Brain microvascular endothelial cell (primary cell): Measurements from ENCODE around the gene TP73.

Experiments
- DNase-seq: peaks from one replicate; pipeline ENCODE4 v3.0.0-alpha.2; 2020
- H3K27ac ChIP-seq: fragments of 250-450 bp; sonication (Bioruptor Pico); 2 replicates; pipeline ENCODE4 v1.5.1; 2020; ENCODE audit warnings: mild to moderate bottlenecking, moderate library complexity
- H3K27me3 ChIP-seq: fragments of 250-450 bp; sonication (Bioruptor Pico); replicated peaks from 2 replicates; pipeline ENCODE4 v1.5.1; 2020; ENCODE audit warnings: mild to moderate bottlenecking
- H3K36me3 ChIP-seq: fragments of 250-450 bp; sonication (Bioruptor Pico); replicated peaks from 2 replicates; pipeline ENCODE4 v1.5.1; 2020; ENCODE audit warnings: mild to moderate bottlenecking
- H3K4me3 ChIP-seq: 2 replicates; pipeline ENCODE4 v1.5.1; 2011; ENCODE audit warnings: low read depth, mild to moderate bottlenecking, control low read depth, low read length, moderate library complexity
- in situ Hi-C: cut with HindIII; loops from 2 replicates; pipeline ENCODE4 v1.10.0; 2017; ENCODE audit warnings: low sequenced_read_pairs, low pct_ligation_motif_present
- TF ChIP-seq, protein P1 (sequence below): IDR thresholded peaks from 2 replicates; pipeline ENCODE4 v1.5.1; 2011; ENCODE audit warnings: low read depth, mild to moderate bottlenecking, moderate library complexity, low read length, control low read depth, inconsistent platforms; ENCODE audit errors: missing control alignments

The TP73 gene

DNA sequence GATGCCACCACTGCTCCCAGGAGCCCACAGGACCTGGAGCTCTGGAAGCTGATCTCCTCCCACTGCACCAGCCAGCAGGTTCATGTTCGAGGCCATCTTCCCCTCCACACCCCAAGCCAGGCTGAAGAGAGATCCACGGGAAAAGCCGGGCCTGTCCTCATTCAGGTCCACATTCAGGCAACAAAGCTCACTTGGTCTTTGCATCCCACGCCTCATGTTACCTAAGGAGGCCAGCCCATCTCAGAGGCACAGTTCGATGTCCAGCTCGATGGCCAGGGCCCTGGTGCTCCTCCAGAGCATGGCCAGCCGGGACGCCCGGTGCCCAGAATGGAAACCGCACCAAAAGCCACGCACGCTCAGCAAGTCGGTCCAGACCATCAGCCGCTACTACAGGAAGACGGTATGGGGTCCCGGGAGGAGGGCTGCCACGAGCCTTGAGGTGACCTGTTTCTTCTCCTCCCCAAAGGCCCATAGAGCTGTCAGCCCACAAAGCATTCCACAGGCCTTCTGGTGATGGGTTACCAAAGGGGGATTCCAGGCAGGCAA lies 100.2 kb downstream of the TP73 start, which contains the start of gene CCDC27:
CCDC27 (plus strand) TSS at position 51 of the 546 bp plus-strand sequence; CDS start at position 83, 32 bp downstream.
- DNase-seq = no peak
- in situ Hi-C loops = no loop called here
- Histone ChIP-seq H3K27me3 (no peaks in the 10 kb centered on the region), H3K27ac (no peak within 1 kb of the TSS), H3K4me3 (no peak within 1 kb of the TSS), H3K36me3 (no peaks in the 10 kb centered on the region)
- TF ChIP-seq, protein P1, sequence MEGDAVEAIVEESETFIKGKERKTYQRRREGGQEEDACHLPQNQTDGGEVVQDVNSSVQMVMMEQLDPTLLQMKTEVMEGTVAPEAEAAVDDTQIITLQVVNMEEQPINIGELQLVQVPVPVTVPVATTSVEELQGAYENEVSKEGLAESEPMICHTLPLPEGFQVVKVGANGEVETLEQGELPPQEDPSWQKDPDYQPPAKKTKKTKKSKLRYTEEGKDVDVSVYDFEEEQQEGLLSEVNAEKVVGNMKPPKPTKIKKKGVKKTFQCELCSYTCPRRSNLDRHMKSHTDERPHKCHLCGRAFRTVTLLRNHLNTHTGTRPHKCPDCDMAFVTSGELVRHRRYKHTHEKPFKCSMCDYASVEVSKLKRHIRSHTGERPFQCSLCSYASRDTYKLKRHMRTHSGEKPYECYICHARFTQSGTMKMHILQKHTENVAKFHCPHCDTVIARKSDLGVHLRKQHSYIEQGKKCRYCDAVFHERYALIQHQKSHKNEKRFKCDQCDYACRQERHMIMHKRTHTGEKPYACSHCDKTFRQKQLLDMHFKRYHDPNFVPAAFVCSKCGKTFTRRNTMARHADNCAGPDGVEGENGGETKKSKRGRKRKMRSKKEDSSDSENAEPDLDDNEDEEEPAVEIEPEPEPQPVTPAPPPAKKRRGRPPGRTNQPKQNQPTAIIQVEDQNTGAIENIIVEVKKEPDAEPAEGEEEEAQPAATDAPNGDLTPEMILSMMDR = no peak

DNA sequence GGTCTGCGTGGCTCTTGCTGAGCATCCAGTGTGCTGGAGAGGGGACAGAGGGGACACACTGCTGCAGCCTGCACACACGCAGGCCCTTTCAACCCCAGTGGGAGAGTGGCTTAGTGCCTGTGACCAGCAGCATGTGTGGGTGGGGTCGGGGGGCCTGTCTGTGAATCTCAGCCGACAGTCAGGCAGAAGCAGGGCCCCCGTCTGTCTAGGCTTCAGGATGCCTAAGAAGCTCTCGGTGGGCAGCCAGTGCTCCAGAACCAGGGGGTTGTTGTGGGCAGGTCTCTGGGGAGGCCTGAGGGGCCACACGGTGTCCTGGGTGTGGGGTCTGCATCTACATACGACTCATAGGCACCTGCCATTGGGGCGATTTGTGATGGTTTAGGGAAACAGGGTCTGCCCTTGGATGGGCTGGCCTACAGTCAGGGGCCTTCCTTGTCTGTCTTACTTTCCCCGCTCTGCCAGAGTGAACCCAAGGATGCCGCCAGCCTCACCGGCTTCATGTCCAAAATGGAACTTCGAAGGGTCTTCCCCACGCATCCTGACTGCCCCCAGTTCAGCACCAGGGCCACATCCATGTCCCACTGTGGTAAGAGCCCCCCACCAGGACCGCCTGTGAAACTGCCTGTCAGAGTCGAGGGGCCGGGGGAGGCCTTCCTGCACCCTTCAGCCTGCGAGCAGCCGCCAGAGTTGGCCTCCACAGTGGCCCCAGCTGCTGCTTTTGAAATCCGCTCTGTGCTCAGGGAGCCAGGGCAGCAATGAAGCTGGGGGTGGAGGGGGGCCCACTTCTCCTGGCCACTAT lies 101.5 kb downstream of the TP73 start:
- in situ Hi-C loops = no loop called here
- H3K27ac ChIP-seq = no peak overlapping the region

DNA sequence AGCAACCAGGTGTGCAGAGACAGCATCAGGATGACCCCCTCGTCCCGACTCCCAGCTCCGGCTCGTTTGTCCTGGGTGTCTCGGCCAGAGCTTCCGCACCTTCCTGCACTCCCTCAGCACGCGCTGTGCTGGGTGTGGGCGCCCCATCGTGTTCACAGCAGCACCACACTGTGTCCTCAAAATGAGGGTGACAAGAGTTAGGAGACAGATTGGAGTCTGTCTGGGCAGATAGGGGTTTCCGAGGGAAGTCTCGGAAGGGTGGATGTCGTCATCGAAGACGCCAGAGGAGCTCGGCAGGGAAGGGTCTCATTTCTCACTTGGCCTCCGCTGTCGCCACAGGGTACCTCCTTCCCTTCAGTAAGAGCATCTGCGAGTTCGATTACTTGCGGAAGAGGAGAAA lies 104.1 kb downstream of the TP73 start:
- Histone ChIP-seq H3K36me3 (no peaks in the 10 kb centered on the region), H3K4me3 (no peak overlapping the region), H3K27me3 (no peaks in the 10 kb centered on the region), H3K27ac (no peak overlapping the region)
- DNase-seq = no peak
- TF ChIP-seq, protein P1 = no peak
- in situ Hi-C loops = no loop called here

More for the DNA sequence above, 101.5 kb downstream of the TP73 start:
- no peak overlapping the region for H3K4me3 ChIP-seq
- no peaks in the 10 kb centered on the region for H3K27me3 ChIP-seq
- TF ChIP-seq, protein P1 = no peak
- no peak for DNase-seq
- H3K36me3 ChIP-seq = no peaks in the 10 kb centered on the region

DNA sequence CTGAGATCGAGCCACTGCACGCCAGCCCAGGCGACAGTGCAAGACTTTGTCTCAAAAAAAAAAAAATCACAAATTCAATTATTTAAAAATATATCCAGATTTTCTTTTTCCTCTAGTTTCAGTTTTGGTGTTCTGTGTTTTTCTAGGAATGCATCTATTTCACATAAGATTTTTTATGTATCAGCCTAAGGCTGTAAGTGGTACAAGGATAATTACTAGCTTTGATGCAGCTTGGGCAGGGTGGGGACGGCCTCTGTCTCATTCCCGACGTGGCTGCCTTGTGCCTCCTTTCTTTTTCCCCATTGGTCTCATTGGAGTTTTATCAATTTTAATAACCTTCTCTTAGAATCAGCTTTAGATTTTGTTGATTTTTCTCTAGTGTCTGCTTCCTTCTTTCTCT lies 106.8 kb downstream of the TP73 start:
- Histone ChIP-seq H3K27me3 (no peaks in the 10 kb centered on the region), H3K36me3 (no peaks in the 10 kb centered on the region), H3K4me3 (no peak overlapping the region), H3K27ac (no peak overlapping the region)
- TF ChIP-seq, protein P1 = no peak
- in situ Hi-C loops = no loop called here
- no peak for DNase-seq

DNA sequence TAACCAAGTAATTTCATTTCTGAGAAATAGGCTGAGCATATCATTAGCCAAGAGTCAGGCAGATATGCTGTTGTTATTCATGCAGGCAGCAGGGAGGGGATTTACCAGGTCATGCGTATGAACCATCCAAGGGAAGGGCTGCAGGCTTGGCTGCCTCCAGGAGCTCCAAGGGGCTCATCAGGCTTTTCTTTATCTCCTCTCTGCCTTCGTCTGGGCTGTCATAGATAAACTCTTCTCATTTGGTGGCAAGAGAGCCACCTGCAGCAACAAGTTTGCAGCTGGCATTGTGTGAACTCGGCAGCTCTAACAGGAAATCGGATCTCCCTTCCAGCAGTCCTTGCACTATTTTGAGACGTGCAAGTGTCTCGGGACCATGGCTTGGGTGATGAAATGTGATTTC lies 107.5 kb downstream of the TP73 start:
- TF ChIP-seq, protein P1 = no peak
- Histone ChIP-seq H3K27me3 (no peaks in the 10 kb centered on the region), H3K27ac (no peak overlapping the region), H3K4me3 (no peak overlapping the region), H3K36me3 (no peaks in the 10 kb centered on the region)
- in situ Hi-C loops = no loop called here
- DNase-seq = no peak
